Activated CD4-positive, alpha-beta T cell treated with anti-CD3 and anti-CD28 coated beads for 36 hours (primary cell): ENCODE measurements around the gene MYH7. TPM values are rescaled to one million over a fixed set of nuclear protein-coding genes. Genes with fewer than 3 reads are reported as not detected.

Source experiments
- ATAC-seq: fragments of 200-7000 bp; cut with Tn5 transposase; one replicate; pipeline ENCODE4 v1.10.0; 2021; ENCODE audit warnings: mild to moderate bottlenecking, moderate library complexity
- CTCF ChIA-PET: fragments of 350-600 bp; sonication (Branson Sonifier 250); formaldehyde crosslinking; loops from one replicate; lab custom pipeline; 2021; ENCODE audit warnings: antibody characterized with exemption; lab: Charles Lee
- POLR2A ChIA-PET: fragments of 350-600 bp; sonication (Branson Sonifier 250); formaldehyde crosslinking; loops from one replicate; lab custom pipeline; 2021; ENCODE audit warnings: antibody characterized with exemption, inconsistent platforms; lab: Charles Lee
- DNase-seq: peaks from one replicate; pipeline ENCODE4 v3.0.0-alpha.2; 2020
- H3K27ac Mint-ChIP-seq: one replicate; pipeline ENCODE4 v1.8.0; 2021; ENCODE audit warnings: mixed read lengths
- H3K27me3 Mint-ChIP-seq: one replicate; pipeline ENCODE4 v1.8.0; 2021; ENCODE audit warnings: mixed read lengths
- H3K36me3 Mint-ChIP-seq: one replicate; pipeline ENCODE4 v1.8.0; 2021; ENCODE audit warnings: low read depth, mixed read lengths
- H3K4me1 Mint-ChIP-seq: one replicate; pipeline ENCODE4 v1.8.0; 2021; ENCODE audit warnings: mixed read lengths
- H3K4me3 Mint-ChIP-seq: one replicate; pipeline ENCODE4 v1.8.0; 2021; ENCODE audit warnings: mild to moderate bottlenecking, moderate library complexity, mixed read lengths
- H3K9me3 Mint-ChIP-seq: one replicate; pipeline ENCODE4 v1.8.0; 2021; ENCODE audit warnings: low read depth, mixed read lengths
- intact Hi-C, 2 experiments: fragments of 100-400 bp; cut with DNase I in 1 of 2; cut with micrococcal nuclease in 1 of 2; formaldehyde crosslinking; loops; one replicate each; pipeline versions ENCODE4 v1.14.2 to v1.15.1; 2022 to 2024; cut with DNase I, micrococcal nuclease
- total RNA-seq, 2 experiments: library from RNA; stranded (reverse); gene quantifications; one replicate each; pipeline ENCODE4 v1.2.3, GENCODE V29; 2021

Gene MYH7
- total RNA-seq, 2 experiments from 2014 or later: 0.05 to 0.07 TPM

GRCh38 chr14:23414906-23415820, 20.3 kb downstream of the MYH7 start:
- no peak overlapping the region for H3K27ac Mint-ChIP-seq
- ATAC-seq (no peak), DNase-seq (no peak)
- H3K9me3 Mint-ChIP-seq: no peaks in the 10 kb centered on the region
- H3K4me1 Mint-ChIP-seq: no peaks in the 10 kb centered on the region
- H3K4me3 Mint-ChIP-seq: no peak overlapping the region
- CTCF ChIA-PET: interaction anchor here (0.6 to 1.4 kb wide), 3 partner anchors 13 to 93 kb away, joined by 3 to 4 read pairs (median 4); no protein-coding TSS in a partner anchor
- POLR2A ChIA-PET: no interaction called here
- intact Hi-C loops: no loop called here
- H3K36me3 Mint-ChIP-seq: no peaks in the 10 kb centered on the region
- H3K27me3 Mint-ChIP-seq: peaks cover 2% of the 10 kb centered on the region

- ChIA-PET CTCF (interaction anchor here (0.6 to 1.4 kb wide), 2 partner anchors 14 to 34 kb away, joined by 3 to 4 read pairs; no protein-coding TSS in a partner anchor), POLR2A (no interaction called here)
- no peak for DNase-seq
- Mint-ChIP-seq H3K9me3 (no peaks in the 10 kb centered on the region), H3K4me3 (no peak overlapping the region), H3K27me3 (peaks cover 2% of the 10 kb centered on the region), H3K36me3 (no peaks in the 10 kb centered on the region), H3K27ac (no peak overlapping the region), H3K4me1 (no peaks in the 10 kb centered on the region)
- ATAC-seq: no peak
- intact Hi-C loops: no loop called here
Measured at GRCh38 chr14:23414254-23414653, 21.2 kb downstream of the MYH7 start.

GRCh38 chr14:23413681-23414080, 21.8 kb downstream of the MYH7 start:
- CTCF ChIA-PET: interaction anchor here (0.7 to 1.4 kb wide), 2 partner anchors 20 to 33 kb away, joined by 3 to 5 read pairs; no protein-coding TSS in a partner anchor

GRCh38 chr14:23411563-23412525, 23.6 kb downstream of the MYH7 start:
- ATAC-seq (no peak), DNase-seq (no peak)
- CTCF ChIA-PET: interaction anchor here (0.5 kb wide), 1 partner anchor 227 kb away, joined by 3 read pairs; no protein-coding TSS in a partner anchor
- intact Hi-C loops: no loop called here
- Mint-ChIP-seq H3K27me3 (no peaks in the 10 kb centered on the region), H3K27ac (no peak overlapping the region), H3K9me3 (no peaks in the 10 kb centered on the region), H3K36me3 (no peaks in the 10 kb centered on the region), H3K4me3 (no peak overlapping the region), H3K4me1 (no peaks in the 10 kb centered on the region)
- POLR2A ChIA-PET: no interaction called here

More at GRCh38 chr14:23413681-23414080, 21.8 kb downstream of the MYH7 start:
- POLR2A ChIA-PET: no interaction called here
- DNase-seq (no peak), ATAC-seq (no peak)
- Mint-ChIP-seq H3K9me3 (no peaks in the 10 kb centered on the region), H3K4me1 (no peaks in the 10 kb centered on the region), H3K27ac (no peak overlapping the region), H3K27me3 (peaks cover 2% of the 10 kb centered on the region), H3K4me3 (no peak overlapping the region), H3K36me3 (no peaks in the 10 kb centered on the region)
- intact Hi-C loops: no loop called here

- intact Hi-C loops: no loop called here
- ATAC-seq (no peak), DNase-seq (no peak)
- POLR2A ChIA-PET: no interaction called here
- no peaks in the 10 kb centered on the region for H3K9me3 Mint-ChIP-seq
- no peak overlapping the region for H3K27ac Mint-ChIP-seq
- CTCF ChIA-PET: interaction anchor here (0.5 kb wide), 1 partner anchor 663 kb away, joined by 3 read pairs; no protein-coding TSS in a partner anchor
- no peaks in the 10 kb centered on the region for H3K4me1 Mint-ChIP-seq
- H3K4me3 Mint-ChIP-seq: no peak overlapping the region
- H3K36me3 Mint-ChIP-seq: no peaks in the 10 kb centered on the region
- H3K27me3 Mint-ChIP-seq: no peaks in the 10 kb centered on the region
Measured at GRCh38 chr14:23409966-23410635, 25.4 kb downstream of the MYH7 start.

GRCh38 chr14:23409475-23409874, 26.0 kb downstream of the MYH7 start:
- H3K27me3 Mint-ChIP-seq: peaks cover 3% of the 10 kb centered on the region
- H3K9me3 Mint-ChIP-seq: no peaks in the 10 kb centered on the region
- ATAC-seq (peak; percentile 33), DNase-seq (no peak)
- no peak overlapping the region for H3K27ac Mint-ChIP-seq
- H3K36me3 Mint-ChIP-seq: no peaks in the 10 kb centered on the region
- ChIA-PET POLR2A (no interaction called here), CTCF (no interaction called here)
- H3K4me1 Mint-ChIP-seq: no peaks in the 10 kb centered on the region
- no peak overlapping the region for H3K4me3 Mint-ChIP-seq
- intact Hi-C loops: no loop called here

- no peaks in the 10 kb centered on the region for H3K9me3 Mint-ChIP-seq
- CTCF ChIA-PET: no interaction called here
Measured at GRCh38 chr14:23408307-23408630, 27.2 kb downstream of the MYH7 start.

GRCh38 chr14:23407516-23408306, 27.7 kb downstream of the MYH7 start, which contains the start of gene MYH6:
Gene MYH6 (minus strand): TSS chr14:23408273. CDS start chr14:23407223, 1,050 bp downstream.
- no peaks in the 10 kb centered on the region for H3K4me1 Mint-ChIP-seq
- no peak for ATAC-seq
- H3K36me3 Mint-ChIP-seq: no peaks in the 10 kb centered on the region
- intact Hi-C loops: no loop called here
- no peak within 1 kb of the TSS for H3K4me3 Mint-ChIP-seq
- no peak for DNase-seq
- no peaks in the 10 kb centered on the region for H3K9me3 Mint-ChIP-seq
- ChIA-PET CTCF (no interaction called here), POLR2A (no interaction called here)
- no peak within 1 kb of the TSS for H3K27ac Mint-ChIP-seq
- peaks cover 3% of the 10 kb centered on the region for H3K27me3 Mint-ChIP-seq

More at GRCh38 chr14:23408307-23408630, 27.2 kb downstream of the MYH7 start:
- POLR2A ChIA-PET: no interaction called here
- no peak overlapping the region for H3K4me3 Mint-ChIP-seq
- H3K27me3 Mint-ChIP-seq: peaks cover 3% of the 10 kb centered on the region
- H3K4me1 Mint-ChIP-seq: no peaks in the 10 kb centered on the region
- ATAC-seq: no peak
- H3K27ac Mint-ChIP-seq: no peak overlapping the region
- H3K36me3 Mint-ChIP-seq: no peaks in the 10 kb centered on the region
- no peak for DNase-seq
- intact Hi-C loops: no loop called here

- Mint-ChIP-seq H3K4me1 (no peaks in the 10 kb centered on the region), H3K9me3 (no peaks in the 10 kb centered on the region), H3K27ac (no peak overlapping the region), H3K36me3 (no peaks in the 10 kb centered on the region), H3K27me3 (peaks cover 3% of the 10 kb centered on the region), H3K4me3 (no peak overlapping the region)
- ChIA-PET CTCF (interaction anchor here (1.1 kb wide), 1 partner anchor 86 kb away, joined by 6 read pairs; the partner anchor contains the start of gene PABPN1), POLR2A (no interaction called here)
- intact Hi-C loops: no loop called here
- ATAC-seq (no peak), DNase-seq (no peak)
Measured at GRCh38 chr14:23406725-23407355, 28.6 kb downstream of the MYH7 start.

- H3K4me1 Mint-ChIP-seq: no peaks in the 10 kb centered on the region
- no peaks in the 10 kb centered on the region for H3K9me3 Mint-ChIP-seq
- CTCF ChIA-PET: interaction anchor here (1.1 kb wide), 1 partner anchor 85 kb away, joined by 6 read pairs; the partner anchor contains the start of gene PABPN1
- H3K4me3 Mint-ChIP-seq: no peak overlapping the region
- POLR2A ChIA-PET: no interaction called here
- H3K27ac Mint-ChIP-seq: no peak overlapping the region
- intact Hi-C loops: no loop called here
- DNase-seq (no peak), ATAC-seq (no peak)
- H3K27me3 Mint-ChIP-seq: peaks cover 3% of the 10 kb centered on the region
- no peaks in the 10 kb centered on the region for H3K36me3 Mint-ChIP-seq
Measured at GRCh38 chr14:23406244-23406643, 29.2 kb downstream of the MYH7 start.
